AG20443 (cell line): ENCODE measurements around the gene DNAH12.
"Not testable (repeated sequence)": the region's sequence is repeated elsewhere in the genome, so short reads cannot be mapped to it uniquely, and the experiment has no call there.

Source experiments
- DNase-seq: peaks from one replicate; pipeline ENCODE4 v3.0.0; 2012; ENCODE audit warnings: low spot score, mixed read lengths

The DNAH12 gene

GRCh38 chr3:57518276-57518915 lies 25.7 kb downstream of the DNAH12 start:
- DNase-seq, result no peak

GRCh38 chr3:57512166-57512565 lies 32.0 kb downstream of the DNAH12 start:
- DNase-seq, result no peak

GRCh38 chr3:57505901-57506300 lies 38.2 kb downstream of the DNAH12 start:
- no peak for DNase-seq

DNA sequence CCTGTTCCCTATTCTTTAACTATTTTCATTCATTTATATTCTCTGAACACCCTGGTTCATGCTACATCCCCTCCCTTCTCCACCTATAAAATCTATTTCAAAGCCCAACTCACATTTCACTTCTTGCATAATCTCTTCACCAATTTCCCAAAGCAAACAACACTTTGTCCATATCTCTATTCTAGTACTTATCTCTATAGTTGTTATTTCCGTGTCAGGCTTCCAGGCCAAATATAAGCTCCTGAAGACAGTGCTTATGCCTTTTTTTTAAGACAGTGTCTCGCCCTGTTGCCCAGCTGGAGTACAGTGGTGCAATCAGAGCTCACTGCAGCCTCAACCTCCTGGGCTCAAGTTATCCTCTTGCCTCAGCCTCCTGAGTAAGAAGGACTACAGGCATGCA lies 43.6 kb downstream of the DNAH12 start:
- DNase-seq, result no peak

GRCh38 chr3:57497904-57498303 lies 46.2 kb downstream of the DNAH12 start:
- no peak for DNase-seq

DNA sequence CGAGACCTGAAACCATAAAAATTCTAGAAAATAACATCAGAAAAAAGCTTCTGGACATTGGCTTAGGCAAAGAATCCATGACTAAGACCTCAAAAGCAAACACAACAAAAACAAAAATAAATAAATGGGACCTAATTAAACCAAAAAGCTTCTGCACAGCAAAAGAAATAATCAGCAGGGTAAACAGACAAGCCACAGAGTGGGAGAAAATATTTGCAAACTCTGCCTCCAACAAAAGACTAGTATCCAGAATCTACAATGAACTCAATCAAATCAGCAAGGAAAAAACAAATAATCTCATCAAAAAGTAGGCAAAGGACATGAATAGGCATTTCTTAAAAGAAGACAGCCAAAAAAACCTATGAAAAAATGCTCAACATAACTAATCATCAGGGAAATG lies 59.6 kb downstream of the DNAH12 start:
- no peak for DNase-seq

DNA sequence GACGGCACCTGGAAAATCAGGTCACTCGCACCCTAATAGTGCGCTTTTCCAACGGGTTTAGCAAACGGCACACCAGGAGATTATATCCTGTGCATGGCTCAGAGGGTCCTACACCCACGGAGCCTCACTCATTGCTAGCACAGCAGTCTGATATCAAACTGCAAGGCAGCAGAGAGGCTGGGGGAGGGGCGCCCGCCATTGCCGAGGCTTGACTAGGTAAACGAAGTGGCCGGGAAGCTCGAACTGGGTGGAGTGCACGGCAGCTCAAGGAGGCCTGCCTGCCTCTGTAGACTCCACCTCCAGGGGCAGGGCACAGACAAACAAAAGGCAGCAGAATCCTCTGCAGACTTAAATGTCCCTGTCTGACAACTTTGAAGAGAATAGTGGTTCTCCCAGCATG lies 67.0 kb downstream of the DNAH12 start:
- not testable (repeated sequence) for DNase-seq

GRCh38 chr3:57464801-57465200 lies 79.3 kb downstream of the DNAH12 start:
- no peak for DNase-seq

DNA sequence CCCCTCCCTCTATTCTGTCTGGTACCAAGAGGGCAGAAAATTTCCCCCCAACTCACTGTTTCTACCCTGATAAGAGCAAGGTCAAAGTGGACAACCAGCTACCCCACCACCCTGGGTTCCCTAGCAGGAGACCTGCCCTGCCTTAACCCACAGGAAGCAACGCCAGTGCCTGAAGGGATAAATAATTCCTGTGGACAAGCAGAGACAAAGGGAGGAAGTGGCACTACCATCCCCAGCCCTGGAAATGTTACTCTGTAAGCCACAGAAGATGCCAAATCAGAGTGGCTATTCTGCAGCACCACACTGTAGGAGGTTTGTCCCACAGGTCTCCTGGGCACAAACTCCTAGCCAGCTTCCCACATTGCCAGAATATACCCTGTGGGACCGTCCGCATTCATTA lies 80.1 kb downstream of the DNAH12 start:
- no peak for DNase-seq

DNA sequence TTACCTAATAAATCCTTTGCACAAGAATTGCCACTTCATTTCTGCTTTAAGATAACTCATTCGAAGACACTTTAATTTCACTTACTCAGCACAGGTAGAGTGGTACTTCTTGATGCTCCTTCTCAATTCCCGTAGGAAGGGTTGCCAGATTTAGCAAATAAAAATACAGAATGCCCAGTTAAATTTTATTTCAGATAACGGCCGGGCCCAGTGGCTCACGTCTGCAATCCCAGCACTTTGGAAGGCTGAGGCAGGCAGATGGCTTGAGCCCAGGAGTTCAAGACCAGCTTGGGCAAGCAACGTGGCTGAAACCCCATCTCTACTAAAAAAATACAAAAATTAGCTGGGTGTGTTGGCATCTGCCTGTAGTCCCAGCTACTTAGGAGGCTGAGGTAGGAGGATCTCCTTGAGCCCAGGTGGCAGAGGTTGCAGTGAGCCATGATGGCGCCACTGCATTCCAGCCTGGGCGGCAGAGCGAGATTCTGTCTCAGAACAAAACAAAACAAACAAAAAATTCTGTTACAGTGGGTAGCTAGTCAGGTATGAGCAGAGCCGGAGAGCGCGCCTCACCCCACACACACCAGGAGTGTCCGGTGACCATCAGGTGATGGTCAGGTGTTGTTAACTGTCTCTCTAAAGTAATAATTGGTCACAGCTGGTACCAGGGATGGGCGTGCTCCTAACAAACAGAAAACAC lies 92.8 kb downstream of the DNAH12 start:
- DNase-seq, result no peak

DNA sequence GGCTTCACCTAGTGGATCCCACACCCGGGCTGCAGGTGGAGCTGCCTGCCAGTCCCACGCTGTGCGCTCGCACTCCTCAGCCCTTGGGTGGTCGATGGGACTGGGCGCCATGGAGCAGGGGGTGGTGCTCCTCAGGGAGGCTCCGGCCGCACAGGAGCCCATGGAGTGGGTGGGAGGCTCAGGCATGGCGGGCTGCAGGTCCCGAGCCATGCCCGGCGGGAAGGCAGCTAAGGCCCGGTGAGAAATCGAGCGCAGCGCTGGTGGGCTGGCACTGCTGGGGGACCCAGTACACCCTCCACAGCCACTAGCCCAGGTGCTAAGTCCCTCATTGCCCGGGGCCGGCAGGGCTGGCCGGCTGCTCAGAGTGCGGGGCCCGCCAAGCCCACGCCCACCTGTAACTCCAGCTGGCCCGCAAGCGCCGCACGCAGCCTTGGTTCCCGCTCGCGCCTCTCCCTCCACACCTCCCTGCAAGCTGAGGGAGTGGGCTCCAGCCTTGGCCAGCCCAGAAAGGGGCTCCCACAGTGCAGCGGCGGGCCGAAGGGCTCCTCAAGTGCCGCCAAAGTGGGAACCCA lies 94.8 kb downstream of the DNAH12 start:
- not testable (repeated sequence) for DNase-seq

GRCh38 chr3:57448489-57448888 lies 95.7 kb downstream of the DNAH12 start:
- DNase-seq, result not testable (repeated sequence)

GRCh38 chr3:57446318-57446841 lies 97.8 kb downstream of the DNAH12 start:
- peak; percentile 17 for DNase-seq

GRCh38 chr3:57444469-57444868 lies 99.7 kb downstream of the DNAH12 start:
- DNase-seq, result no peak

DNA sequence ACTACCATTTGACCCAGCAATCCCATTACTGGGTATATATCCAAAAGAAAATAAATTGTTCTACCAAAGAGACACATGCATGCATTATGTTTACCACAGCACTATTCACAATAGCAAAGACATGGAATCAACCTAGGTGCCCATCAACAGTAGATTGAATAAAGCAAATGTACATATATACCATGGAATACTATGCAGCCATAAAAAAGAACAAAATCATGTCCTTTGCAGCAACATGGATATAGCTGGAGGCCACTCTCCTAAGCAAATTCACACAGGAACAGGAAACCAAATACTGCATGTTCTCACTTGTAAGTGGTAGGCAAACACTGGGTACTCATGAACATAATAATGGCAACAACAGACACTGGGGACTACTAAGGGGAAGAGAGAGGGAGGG lies 104.0 kb downstream of the DNAH12 start:
- not testable (repeated sequence) for DNase-seq

GRCh38 chr3:57438460-57438859 lies 105.7 kb downstream of the DNAH12 start:
- DNase-seq, result not testable (repeated sequence)

GRCh38 chr3:57436195-57436761 lies 107.9 kb downstream of the DNAH12 start:
- no peak for DNase-seq

DNA sequence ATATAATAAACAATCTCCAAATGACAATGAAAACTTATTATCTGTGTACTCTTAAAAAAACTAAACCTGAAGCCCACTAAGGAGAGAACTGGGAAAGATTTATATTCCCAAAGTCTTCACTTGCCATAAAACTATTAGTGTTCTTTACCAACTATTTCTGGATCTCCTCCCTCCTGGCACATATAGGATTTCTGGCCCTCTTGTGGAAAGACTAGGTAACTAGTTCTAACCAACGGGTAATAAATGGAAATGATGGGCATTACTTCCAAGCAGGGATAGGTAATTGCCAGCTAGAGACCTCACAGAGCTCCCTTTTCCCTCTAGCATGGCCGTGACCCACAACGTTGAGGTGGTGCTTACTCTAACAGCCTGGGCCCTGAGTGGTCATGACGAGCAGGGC lies 110.1 kb downstream of the DNAH12 start:
- peak; percentile 31 for DNase-seq

DNA sequence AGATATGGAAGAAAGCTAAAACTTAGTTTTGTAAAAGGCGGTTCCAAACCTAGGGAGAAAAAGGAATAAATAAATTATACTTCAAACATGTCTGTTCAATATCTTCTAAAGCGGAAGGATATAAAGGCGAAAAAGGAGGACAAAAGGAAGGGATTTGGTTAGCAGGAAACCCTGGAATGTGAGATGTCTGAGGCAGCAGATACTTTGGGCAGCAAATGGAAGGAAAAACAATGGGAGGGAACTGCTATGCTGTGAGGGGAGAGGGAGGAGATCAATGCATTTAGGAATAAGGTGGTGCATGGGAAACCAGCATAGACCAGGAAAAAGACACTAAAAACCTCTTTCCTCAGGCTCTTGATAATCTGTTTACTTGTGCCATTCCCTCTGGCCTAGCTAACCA lies 120.8 kb downstream of the DNAH12 start:
- no peak for DNase-seq

GRCh38 chr3:57421336-57421735 lies 122.8 kb downstream of the DNAH12 start:
- no peak for DNase-seq

DNA sequence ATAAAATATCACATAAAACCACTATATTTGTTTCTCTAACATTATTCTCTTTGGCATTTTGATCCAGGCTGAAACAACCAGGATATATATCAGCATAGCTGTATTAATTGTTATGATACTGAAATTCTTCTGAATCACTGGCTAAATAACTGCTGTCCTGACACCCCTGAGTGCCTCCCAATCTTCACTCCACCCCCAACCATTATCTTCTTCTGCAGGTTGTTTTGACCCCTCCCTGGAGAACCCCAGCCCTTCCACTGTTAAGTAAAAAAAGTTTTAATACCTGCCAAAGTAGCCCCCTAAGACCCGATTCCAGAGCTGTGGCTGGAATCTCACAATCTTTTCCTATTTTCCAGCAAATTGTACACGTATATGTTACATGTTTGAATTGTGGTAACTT lies 124.1 kb downstream of the DNAH12 start:
- no peak for DNase-seq

GRCh38 chr3:57411715-57412114 lies 132.4 kb downstream of the DNAH12 start:
- DNase-seq, result no peak

DNA sequence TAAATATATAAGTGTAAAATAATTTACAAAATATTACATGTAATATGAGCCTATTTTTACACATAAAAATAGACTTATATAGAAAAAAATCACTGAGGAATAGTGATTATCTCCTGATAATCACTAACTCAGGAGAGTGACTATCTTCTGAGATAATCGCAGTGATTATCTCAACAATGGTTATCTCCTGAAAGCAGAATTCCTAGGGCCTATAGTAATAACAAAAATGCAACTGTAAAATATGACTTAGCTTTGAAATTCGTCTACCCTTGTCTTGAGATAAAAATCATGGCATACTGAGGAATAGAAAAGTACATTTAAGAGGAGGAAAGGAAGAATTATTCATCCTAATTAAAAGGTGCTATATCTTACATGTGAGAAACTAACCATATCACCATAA lies 134.7 kb downstream of the DNAH12 start:
- DNase-seq, result no peak
